GM12865 (cell line): ENCODE measurements around the gene CITED4.

ENCODE experiments used
- DNase-seq: peaks from one replicate; pipeline ENCODE4 v3.0.0; 2010; ENCODE audit warnings: low read depth
- H3K4me3 ChIP-seq: 2 replicates; pipeline ENCODE4 v1.5.1; 2011; ENCODE audit warnings: mild to moderate bottlenecking, low read depth, low read length, control low read depth
- TF ChIP-seq, protein P1 (sequence below): IDR thresholded peaks from 2 replicates; pipeline ENCODE4 v1.5.1; 2011; ENCODE audit warnings: low read length, control low read depth, low read depth, inconsistent platforms; ENCODE audit not compliant: insufficient read depth; ENCODE audit errors: missing control alignments

The CITED4 gene

DNA sequence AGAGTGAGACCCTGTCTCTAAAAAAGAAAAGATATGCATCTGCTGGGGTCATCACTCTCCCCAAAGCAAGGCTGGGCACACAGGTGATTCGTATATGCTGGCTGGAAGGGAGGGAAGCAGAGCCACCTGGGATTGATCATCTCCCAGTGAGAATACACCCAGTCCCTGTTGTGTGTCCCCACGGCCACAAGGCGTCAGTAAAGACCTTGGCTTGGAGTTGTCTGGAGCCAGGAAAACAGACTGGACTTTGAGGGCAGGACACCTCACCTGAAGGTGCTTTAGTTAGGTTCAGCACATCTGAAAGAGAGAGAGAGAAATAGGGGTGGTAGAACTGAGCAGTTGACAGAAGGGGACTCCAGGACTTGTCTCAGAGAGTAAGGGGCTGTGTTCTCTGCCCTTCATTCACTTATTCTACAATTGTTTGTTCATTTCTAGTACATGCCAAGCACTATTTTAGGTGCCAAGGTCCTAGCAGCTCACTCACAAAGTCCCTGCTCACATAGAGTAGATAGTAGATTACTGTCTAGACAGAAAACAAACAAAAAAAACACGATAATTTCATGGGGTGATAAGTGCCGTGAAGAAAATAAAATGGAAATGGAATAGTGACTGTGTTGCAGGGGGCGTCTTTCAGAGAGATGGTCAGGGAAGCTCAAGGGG, 13.5 kb downstream of the CITED4 start:
- peak; percentile 56 for DNase-seq
- no peak overlapping the region for H3K4me3 ChIP-seq
- TF ChIP-seq, protein P1, sequence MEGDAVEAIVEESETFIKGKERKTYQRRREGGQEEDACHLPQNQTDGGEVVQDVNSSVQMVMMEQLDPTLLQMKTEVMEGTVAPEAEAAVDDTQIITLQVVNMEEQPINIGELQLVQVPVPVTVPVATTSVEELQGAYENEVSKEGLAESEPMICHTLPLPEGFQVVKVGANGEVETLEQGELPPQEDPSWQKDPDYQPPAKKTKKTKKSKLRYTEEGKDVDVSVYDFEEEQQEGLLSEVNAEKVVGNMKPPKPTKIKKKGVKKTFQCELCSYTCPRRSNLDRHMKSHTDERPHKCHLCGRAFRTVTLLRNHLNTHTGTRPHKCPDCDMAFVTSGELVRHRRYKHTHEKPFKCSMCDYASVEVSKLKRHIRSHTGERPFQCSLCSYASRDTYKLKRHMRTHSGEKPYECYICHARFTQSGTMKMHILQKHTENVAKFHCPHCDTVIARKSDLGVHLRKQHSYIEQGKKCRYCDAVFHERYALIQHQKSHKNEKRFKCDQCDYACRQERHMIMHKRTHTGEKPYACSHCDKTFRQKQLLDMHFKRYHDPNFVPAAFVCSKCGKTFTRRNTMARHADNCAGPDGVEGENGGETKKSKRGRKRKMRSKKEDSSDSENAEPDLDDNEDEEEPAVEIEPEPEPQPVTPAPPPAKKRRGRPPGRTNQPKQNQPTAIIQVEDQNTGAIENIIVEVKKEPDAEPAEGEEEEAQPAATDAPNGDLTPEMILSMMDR: peak; percentile 79

DNA sequence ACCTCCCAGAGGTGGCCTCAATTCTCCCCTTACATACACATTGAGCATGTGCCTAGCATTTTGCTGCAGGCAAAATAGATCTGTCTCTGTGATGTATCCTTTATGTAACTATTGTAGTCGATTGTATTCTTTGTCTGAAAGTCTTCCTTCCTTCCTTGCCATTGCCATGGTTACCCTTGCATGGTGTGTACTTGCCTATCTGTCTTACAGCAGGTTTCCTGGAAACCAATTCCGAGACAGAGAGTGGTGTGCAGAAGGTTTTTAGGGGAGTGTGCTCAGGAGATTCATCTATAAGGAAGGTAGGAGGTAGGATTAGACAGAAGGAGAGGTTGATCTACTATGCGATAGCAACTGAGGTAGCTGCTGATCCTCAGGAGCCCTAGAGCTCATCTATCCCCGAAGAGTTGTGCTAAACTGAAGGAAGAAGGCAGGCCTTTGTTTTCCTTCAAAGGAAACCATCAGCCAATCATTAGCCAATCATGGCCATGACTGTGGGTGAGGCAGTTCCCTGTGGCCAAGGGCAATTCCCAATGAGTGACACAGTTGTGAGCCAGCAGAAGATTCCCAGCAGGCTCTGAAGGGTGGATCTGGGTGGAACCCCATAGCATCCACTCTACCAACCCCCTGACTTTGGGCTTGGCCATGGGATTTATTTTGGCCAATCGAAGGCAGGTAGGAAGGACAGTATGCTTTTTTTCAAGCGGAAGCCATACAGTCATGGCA, 15.0 kb downstream of the CITED4 start:
- TF ChIP-seq, protein P1: no peak
- no peak for DNase-seq
- no peak overlapping the region for H3K4me3 ChIP-seq

DNA sequence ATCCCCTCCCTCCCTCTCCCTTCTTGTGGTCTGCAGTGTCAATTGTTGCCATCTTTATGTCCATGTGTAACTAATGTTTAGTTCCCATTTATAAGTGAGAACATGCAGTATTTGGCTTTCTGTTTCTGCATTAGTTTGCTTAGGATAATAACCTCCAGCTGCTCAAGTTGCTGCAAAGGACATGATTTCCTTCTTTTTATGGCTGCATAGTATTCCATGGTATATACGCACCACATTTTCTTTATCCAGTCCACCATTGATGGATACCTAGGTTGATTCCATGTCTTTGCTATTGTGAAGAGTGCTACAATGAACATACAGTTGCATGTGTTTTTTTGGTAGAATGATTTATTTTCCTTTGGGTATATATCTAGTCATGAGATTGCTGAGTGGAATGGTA, 16.3 kb downstream of the CITED4 start:
- H3K4me3 ChIP-seq: no peak overlapping the region
- no peak for DNase-seq
- TF ChIP-seq, protein P1: no peak

DNA sequence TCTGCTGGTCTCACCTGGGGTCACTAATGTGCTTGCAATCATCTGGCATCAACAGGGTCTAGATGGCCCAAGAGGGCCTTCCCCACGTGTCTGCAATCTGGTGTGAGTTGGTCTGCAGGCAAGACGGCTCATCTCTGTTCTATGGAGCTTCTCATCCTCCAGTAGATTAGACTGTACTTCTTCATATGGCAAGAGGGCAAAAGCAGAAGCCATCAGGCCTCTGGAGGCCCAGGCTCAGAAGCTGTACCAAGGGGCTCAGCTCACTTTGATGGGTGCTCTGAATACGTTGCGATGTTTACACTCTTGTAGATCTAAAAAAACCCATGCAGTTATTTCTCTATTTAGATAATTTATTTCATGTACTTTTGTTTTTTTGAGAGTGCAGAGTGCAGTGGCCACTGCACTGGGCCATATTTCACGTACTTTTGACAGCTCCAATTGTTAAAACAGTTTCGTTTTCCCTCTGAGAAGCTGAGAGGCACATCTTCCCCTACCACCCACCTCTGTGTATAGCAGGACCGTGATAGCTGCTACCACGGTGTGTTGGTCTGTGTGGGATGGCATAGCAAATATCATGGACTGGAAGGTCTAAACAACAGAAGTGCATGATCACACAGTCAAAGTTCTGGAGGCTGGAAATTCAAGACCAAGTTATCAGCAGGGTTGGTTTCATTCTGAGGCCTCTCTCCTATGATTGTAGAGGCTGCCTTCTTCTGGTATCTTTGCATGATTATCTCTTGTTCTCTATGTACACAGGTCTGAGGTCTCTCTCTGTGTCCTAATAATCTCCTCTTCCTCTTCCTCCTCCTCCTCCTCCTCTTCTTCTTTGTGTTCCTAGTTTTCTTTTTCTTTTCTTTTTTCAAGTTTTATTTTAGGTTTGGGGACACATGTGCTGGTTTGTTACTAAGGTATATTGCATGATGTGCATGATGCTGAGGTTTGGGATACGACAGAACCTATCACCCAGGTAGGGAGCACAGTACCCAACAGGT, 17.0 kb downstream of the CITED4 start:
- TF ChIP-seq, protein P1: no peak
- no peak overlapping the region for H3K4me3 ChIP-seq
- no peak for DNase-seq

DNA sequence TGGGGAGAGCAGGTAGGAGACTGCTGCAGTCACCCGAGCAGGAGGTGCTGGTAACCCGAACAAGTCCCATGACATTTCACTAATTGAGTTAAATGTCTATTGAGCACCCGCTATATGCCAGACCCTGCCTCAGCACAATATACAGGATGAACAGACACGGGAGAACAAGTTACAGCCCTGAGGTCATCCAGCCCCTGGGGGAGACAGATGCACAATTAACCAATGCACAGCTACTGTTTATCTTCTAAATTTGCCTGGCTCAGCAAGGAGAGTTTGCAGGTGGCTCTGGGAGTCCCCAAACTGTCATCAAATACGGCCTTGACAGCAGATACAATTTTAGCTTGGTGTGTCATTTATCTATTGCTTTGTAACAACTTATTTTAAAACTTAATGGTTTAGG, 18.1 kb downstream of the CITED4 start:
- TF ChIP-seq, protein P1: no peak
- no peak for DNase-seq
- no peak overlapping the region for H3K4me3 ChIP-seq

DNA sequence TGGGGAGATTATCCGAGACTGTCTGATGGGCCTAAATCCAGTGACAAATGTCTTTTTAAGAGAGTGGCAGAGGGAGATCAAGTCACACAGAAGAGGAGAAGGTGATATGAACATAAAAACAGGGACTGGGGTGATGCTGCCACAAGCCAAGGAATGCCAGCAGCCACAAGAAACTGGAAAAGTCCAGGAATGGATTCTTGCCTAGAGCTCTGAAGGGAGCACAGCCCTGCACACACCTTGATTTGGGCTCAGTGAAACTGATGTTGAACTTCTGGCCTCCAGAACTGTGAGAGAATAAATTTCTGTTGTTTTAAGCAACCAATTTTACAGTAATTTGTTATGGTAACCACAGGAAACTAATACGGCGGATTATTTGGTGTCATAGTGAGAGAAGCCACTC, 19.5 kb downstream of the CITED4 start:
- TF ChIP-seq, protein P1: no peak
- no peak overlapping the region for H3K4me3 ChIP-seq
- no peak for DNase-seq
